Measurements from ENCODE around the gene YPEL1.

Gene YPEL1

GRCh38 chr22:21673534-21674321, 61.9 kb downstream of the YPEL1 start:
- Histone ChIP-seq H4K20me1 (peaks cover 4 to 49% (median 35%) of the 10 kb centered on the region in 11 experiments; a peak in 18 of 22 replicates), H3K9me3 (replicated peaks in 1 of 11) (peaks cover 0 to 22% (median 12%) of the 10 kb centered on the region in 11 experiments; a peak in 17 of 22 replicates), H3K27ac (no peak overlapping the region; a peak in 1 of 22 replicates), H3K4me2 (no peak overlapping the region), H3K4me1 (peaks cover 12 to 30% (median 15%) of the 10 kb centered on the region in 10 experiments; a peak in 18 of 20 replicates), H3K36me3 (peaks cover 72 to 97% (median 83%) of the 10 kb centered on the region in 11 experiments), H3K27me3 (no peaks in the 10 kb centered on the region), H3K9ac (peak overlapping the region in 1 of 11 experiments; percentile 13; a peak in 1 of 22 replicates), H3K4me3 (no peak overlapping the region)
- TF ChIP-seq Cebpa-rat (IDR thresholded peaks at IDR 0.05), result no peak

- H3K36me3 ChIP-seq, result peaks cover 70 to 83% (median 77%) of the 10 kb centered on the region in 11 experiments
- no peaks in the 10 kb centered on the region for H3K27me3 ChIP-seq
- no peak overlapping the region for H3K27ac ChIP-seq
- no peak overlapping the region for H3K4me3 ChIP-seq
- H4K20me1 ChIP-seq, result peaks cover 0 to 49% (median 35%) of the 10 kb centered on the region in 11 experiments; a peak in 18 of 22 replicates
- H3K9ac ChIP-seq, result peak overlapping the region in 1 of 11 experiments; percentile 30; a peak in 1 of 22 replicates
- peaks cover 0 to 20% (median 12%) of the 10 kb centered on the region in 11 experiments; a peak in 17 of 22 replicates for H3K9me3 ChIP-seq (replicated peaks in 1 of 11)
- TF ChIP-seq Cebpa-rat (IDR thresholded peaks at IDR 0.05), result no peak
- H3K4me2 ChIP-seq, result peak overlapping the region in 5 of 11 experiments; percentile 11 to 35 (median 27); a peak in 3 of 22 replicates
- H3K4me1 ChIP-seq, result peaks cover 16 to 38% (median 22%) of the 10 kb centered on the region in 10 experiments
Observed at GRCh38 chr22:21672107-21672629, 63.4 kb downstream of the YPEL1 start.

GRCh38 chr22:21669026-21669425, 66.6 kb downstream of the YPEL1 start:
- Histone ChIP-seq H3K4me1 (peaks cover 29 to 53% (median 38%) of the 10 kb centered on the region in 10 experiments), H3K27me3 (no peaks in the 10 kb centered on the region), H3K36me3 (peaks cover 47 to 52% (median 50%) of the 10 kb centered on the region in 11 experiments), H3K4me2 (no peak overlapping the region), H3K9me3 (replicated peaks in 1 of 11) (no peaks in the 10 kb centered on the region), H4K20me1 (peaks cover 0 to 48% (median 32%) of the 10 kb centered on the region in 11 experiments; a peak in 18 of 22 replicates), H3K9ac (peak overlapping the region in 1 of 11 experiments; percentile 19; a peak in 2 of 22 replicates), H3K27ac (no peak overlapping the region), H3K4me3 (no peak overlapping the region)
- TF ChIP-seq Cebpa-rat (IDR thresholded peaks at IDR 0.05), result no peak

GRCh38 chr22:21666786-21667185, 68.8 kb downstream of the YPEL1 start:
- Histone ChIP-seq H3K4me2 (peak overlapping the region; percentile 83 to 93 (median 89)), H3K4me1 (peaks cover 19 to 35% (median 30%) of the 10 kb centered on the region in 10 experiments), H3K9ac (peak overlapping the region; percentile 80 to 90 (median 86)), H4K20me1 (peaks cover 0 to 25% (median 14%) of the 10 kb centered on the region in 11 experiments; a peak in 14 of 22 replicates), H3K4me3 (peak overlapping the region; percentile 68 to 97 (median 81)), H3K27me3 (no peaks in the 10 kb centered on the region), H3K27ac (peak overlapping the region; percentile 76 to 91 (median 86); a peak in 19 of 22 replicates), H3K9me3 (replicated peaks in 1 of 11) (no peaks in the 10 kb centered on the region), H3K36me3 (peaks cover 24 to 30% (median 28%) of the 10 kb centered on the region in 11 experiments)
- TF ChIP-seq Cebpa-rat (IDR thresholded peaks at IDR 0.05), result no peak

GRCh38 chr22:21665047-21665851, 70.3 kb downstream of the YPEL1 start:
- H3K27ac ChIP-seq, result peak overlapping the region; percentile 76 to 91 (median 86); a peak in 21 of 22 replicates
- peaks cover 9 to 15% (median 13%) of the 10 kb centered on the region in 11 experiments; a peak in 20 of 22 replicates for H3K36me3 ChIP-seq
- peak overlapping the region; percentile 80 to 90 (median 86) for H3K9ac ChIP-seq
- H3K9me3 ChIP-seq (replicated peaks in 1 of 11), result no peaks in the 10 kb centered on the region
- peaks cover 19 to 42% (median 31%) of the 10 kb centered on the region in 10 experiments for H3K4me1 ChIP-seq
- H3K27me3 ChIP-seq, result no peaks in the 10 kb centered on the region
- peak overlapping the region; percentile 68 to 97 (median 81) for H3K4me3 ChIP-seq
- no peak for TF ChIP-seq Cebpa-rat (IDR thresholded peaks at IDR 0.05)
- peak overlapping the region; percentile 83 to 93 (median 89) for H3K4me2 ChIP-seq
- H4K20me1 ChIP-seq, result peaks cover 0 to 12% (median 6%) of the 10 kb centered on the region in 11 experiments; a peak in 11 of 22 replicates

- Histone ChIP-seq H3K4me3 (no peak overlapping the region), H4K20me1 (no peaks in the 10 kb centered on the region; a peak in 2 of 22 replicates), H3K9ac (no peak overlapping the region), H3K27ac (no peak overlapping the region), H3K4me1 (peaks cover 20 to 52% (median 43%) of the 10 kb centered on the region in 10 experiments), H3K36me3 (0 out of 22 replicates have a peak, but pooled peaks cover 0 to 3% (median 0%) of the 10 kb centered on the region in 11 experiments), H3K9me3 (replicated peaks in 1 of 11) (no peaks in the 10 kb centered on the region), H3K27me3 (no peaks in the 10 kb centered on the region), H3K4me2 (no peak overlapping the region)
- no peak for TF ChIP-seq Cebpa-rat (IDR thresholded peaks at IDR 0.05)
Observed at GRCh38 chr22:21663738-21664137, 71.9 kb downstream of the YPEL1 start.

- Histone ChIP-seq H3K9me3 (replicated peaks in 1 of 11) (no peaks in the 10 kb centered on the region), H3K4me3 (no peak overlapping the region), H4K20me1 (no peaks in the 10 kb centered on the region; a peak in 1 of 22 replicates), H3K27me3 (no peaks in the 10 kb centered on the region), H3K9ac (no peak overlapping the region), H3K4me1 (peaks cover 17 to 51% (median 44%) of the 10 kb centered on the region in 10 experiments), H3K27ac (no peak overlapping the region), H3K4me2 (no peak overlapping the region), H3K36me3 (no peaks in the 10 kb centered on the region)
- TF ChIP-seq Cebpa-rat (IDR thresholded peaks at IDR 0.05), result no peak
Observed at GRCh38 chr22:21661991-21662390, 73.6 kb downstream of the YPEL1 start.

- H3K9ac ChIP-seq, result no peak overlapping the region
Observed at GRCh38 chr22:21660904-21661303, 74.7 kb downstream of the YPEL1 start.

More at GRCh38 chr22:21660904-21661303, 74.7 kb downstream of the YPEL1 start:
- H3K36me3 ChIP-seq, result no peaks in the 10 kb centered on the region
- peaks cover 25 to 56% (median 49%) of the 10 kb centered on the region in 10 experiments for H3K4me1 ChIP-seq
- peak overlapping the region in 8 of 11 experiments; percentile 28 to 94 (median 48); a peak in 9 of 22 replicates for H3K4me2 ChIP-seq
- TF ChIP-seq Cebpa-rat (IDR thresholded peaks at IDR 0.05), result no peak
- H3K4me3 ChIP-seq, result no peak overlapping the region
- H4K20me1 ChIP-seq, result no peaks in the 10 kb centered on the region; a peak in 1 of 22 replicates
- no peak overlapping the region for H3K27ac ChIP-seq
- no peaks in the 10 kb centered on the region for H3K27me3 ChIP-seq
- H3K9me3 ChIP-seq (replicated peaks in 1 of 11), result no peaks in the 10 kb centered on the region

Data from BLaER1 treated with 17β-estradiol and CSF1 and Interleukin-3, amounts not matched to agents 10 nM and 100 nM (cell line).